D721Med (cell line): Measurements from ENCODE around the gene AHSP.
"Not testable (repeated sequence)": the region's sequence is repeated elsewhere in the genome, so short reads cannot be mapped to it uniquely, and the experiment has no call there.

Experiments used
- DNase-seq: peaks from one replicate; pipeline ENCODE4 v3.0.0; 2011; ENCODE audit warnings: low spot score; ENCODE audit not compliant: insufficient read length
- FAIRE-seq: peaks from 2 replicates; lab custom pipeline; 2011; peaks lifted over from hg19 to GRCh38; lab: Jason Lieb, UNC
- TF ChIP-seq, protein P1 (sequence below): IDR thresholded peaks from 2 replicates; pipeline ENCODE4 v1.5.1; 2012; ENCODE audit warnings: mild to moderate bottlenecking, control low read depth; ENCODE audit not compliant: insufficient read depth; ENCODE audit errors: missing control alignments

Gene AHSP

DNA sequence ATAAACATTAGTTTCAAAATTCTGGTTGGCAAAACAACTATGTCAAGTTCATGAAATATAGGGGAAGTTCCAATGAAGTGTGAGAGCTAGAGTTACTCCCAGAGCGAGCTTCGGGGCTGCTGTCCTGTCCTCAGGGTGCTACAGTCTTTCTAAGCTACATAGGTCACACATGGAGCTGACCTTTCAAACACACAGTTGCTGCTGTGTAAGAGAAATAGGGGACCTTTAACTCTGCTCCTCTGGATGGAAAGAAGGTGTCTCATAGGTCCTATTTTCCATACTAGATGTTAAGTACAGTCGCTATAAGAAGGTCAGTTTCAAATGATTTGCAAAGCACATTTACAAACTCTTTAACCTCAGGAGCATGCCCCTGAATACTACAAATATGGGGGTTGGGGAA is 6.3 kb upstream of the AHSP start:
- TF ChIP-seq, protein P1, sequence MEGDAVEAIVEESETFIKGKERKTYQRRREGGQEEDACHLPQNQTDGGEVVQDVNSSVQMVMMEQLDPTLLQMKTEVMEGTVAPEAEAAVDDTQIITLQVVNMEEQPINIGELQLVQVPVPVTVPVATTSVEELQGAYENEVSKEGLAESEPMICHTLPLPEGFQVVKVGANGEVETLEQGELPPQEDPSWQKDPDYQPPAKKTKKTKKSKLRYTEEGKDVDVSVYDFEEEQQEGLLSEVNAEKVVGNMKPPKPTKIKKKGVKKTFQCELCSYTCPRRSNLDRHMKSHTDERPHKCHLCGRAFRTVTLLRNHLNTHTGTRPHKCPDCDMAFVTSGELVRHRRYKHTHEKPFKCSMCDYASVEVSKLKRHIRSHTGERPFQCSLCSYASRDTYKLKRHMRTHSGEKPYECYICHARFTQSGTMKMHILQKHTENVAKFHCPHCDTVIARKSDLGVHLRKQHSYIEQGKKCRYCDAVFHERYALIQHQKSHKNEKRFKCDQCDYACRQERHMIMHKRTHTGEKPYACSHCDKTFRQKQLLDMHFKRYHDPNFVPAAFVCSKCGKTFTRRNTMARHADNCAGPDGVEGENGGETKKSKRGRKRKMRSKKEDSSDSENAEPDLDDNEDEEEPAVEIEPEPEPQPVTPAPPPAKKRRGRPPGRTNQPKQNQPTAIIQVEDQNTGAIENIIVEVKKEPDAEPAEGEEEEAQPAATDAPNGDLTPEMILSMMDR = no peak
- FAIRE-seq (no peak), DNase-seq (no peak)

DNA sequence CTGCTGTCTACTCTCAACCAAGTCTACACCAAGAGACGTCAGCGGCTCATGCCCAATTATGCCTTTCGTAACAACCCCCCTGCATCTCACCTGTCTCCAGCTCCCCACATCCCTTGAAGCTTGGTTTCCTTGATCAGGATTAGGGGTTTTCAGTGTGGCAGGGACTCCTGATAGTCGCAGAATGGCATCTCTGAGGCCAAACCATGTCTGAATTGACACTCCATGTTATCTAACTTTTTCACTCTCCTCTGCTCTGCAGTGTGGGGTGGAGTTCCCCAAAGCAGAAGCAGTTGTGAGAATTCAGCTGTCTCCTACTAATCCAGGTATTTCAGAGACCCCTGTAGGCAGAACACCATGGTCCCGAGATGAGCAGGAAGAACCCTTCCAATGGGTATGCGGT is 5.6 kb upstream of the AHSP start:
- TF ChIP-seq, protein P1 = no peak
- no peak for FAIRE-seq
- no peak for DNase-seq

DNA sequence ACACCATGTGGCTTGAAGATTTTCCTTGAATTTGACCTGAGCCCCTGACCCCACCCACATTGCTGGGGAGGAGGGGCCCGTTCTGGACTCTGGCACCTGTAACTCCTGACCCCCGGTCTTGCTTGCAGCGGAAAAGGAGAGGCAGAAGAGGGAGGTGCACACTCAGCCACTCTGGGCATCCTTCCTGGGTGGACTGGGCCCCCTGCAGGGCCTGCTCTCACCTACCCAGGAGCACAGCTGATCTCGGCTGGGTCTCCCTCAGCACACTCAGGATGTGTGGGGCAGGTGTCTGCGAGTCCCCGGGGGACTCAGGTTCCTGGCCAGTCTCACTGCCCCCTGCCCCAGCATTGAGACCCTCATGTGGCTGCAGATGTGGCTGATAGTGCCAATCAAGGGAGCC is 3.9 kb upstream of the AHSP start:
- not testable (repeated sequence) for DNase-seq, FAIRE-seq

- no peak for FAIRE-seq
- DNase-seq = no peak
- TF ChIP-seq, protein P1 = no peak
Measured at GRCh38 chr16:31525113-31525512, 2.6 kb upstream of the AHSP start.

DNA sequence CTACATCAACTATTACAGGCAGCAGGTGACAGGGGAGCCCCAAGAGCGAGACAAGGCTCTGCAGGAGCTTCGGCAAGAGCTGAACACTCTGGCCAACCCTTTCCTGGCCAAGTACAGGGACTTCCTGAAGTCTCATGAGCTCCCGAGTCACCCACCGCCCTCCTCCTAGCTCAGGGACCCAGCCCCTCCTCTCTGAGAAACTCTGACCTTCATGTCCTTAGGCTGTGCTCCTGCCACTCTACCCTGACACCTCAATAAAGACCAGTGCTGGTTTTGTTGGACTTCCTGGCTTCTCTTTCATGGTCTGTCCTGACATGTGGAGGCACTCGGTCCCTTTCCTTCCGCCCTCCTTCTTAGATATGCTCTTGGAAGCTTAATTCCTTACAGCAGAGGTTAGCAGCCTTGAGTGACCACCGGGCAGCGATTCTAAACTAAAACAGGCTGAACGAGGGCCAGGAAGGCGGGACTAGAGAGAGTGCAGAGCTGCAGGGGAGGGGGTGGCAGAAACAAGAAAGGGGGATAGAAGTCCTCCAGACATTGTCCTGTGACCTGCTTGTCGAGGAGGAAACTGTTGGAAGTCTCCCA is 915 bp downstream of the AHSP start:
- FAIRE-seq = no peak
- TF ChIP-seq, protein P1 = no peak
- DNase-seq = no peak

DNA sequence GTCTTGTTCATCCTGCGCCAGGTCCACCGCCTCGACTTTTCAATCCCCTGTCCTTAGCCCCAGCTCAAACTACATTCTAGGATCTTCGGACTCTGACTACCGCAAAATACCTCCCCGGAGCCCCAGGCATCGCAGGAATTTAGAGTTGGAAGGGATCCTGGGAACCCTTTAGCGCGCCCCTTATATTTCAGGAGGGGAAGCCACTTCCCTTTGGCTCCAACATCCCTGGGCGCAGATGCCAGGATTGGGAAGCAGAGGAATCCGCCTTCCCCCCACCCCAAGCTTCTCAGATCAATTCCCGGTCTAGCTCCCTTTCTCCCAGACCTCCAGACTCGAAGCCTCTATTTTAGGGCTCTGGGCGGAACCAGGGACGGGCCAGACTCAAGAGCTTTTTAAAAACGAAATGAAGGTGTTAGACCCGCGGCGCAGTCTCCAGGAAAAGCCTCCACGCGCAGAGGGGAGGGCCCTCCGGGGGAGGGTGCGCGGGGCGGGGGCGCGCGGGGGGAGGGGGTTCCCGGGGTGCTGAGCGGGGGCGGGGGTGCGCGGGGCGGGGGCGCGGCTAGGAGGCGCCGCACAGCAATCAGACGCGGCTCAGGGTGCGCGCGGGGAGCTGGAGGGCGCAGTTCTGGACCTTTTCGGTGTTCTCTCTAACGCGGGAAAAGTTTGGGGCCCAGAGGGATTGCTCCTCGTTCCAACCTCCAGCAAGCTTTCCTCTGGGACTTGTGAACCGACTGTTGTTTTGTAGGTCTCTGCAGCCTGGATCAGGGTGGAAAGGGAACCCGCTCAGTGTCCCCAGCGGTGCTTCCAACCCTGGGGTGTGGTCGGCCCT is 1.6 kb downstream of the AHSP start:
- TF ChIP-seq, protein P1 = no peak
- DNase-seq (no peak), FAIRE-seq (no peak)

DNA sequence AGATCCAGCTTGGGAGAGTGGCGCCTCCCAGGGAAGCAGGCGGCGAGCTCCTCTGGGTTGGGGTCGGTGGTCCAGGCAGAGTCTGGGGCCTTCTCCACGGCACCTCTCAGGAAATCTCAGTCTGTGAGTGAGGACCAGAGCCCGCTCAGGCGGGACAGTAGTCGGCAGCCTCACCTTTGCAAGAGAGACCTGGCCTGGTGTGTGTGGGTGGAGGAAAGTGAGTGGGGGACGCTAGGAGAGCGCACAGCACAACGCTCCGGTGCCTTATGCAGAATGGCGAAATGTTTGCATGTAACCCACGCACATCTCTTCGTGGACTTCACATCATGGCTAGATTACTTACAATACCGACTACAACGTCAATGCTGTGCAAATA is 2.2 kb downstream of the AHSP start:
- DNase-seq (no peak), FAIRE-seq (no peak)
- TF ChIP-seq, protein P1 = no peak
